Fibroblast of peridontal ligament (primary cell): ENCODE data around the gene PRPF40A.

Source experiments
- DNase-seq: peaks from one replicate; pipeline ENCODE4 v3.0.0-alpha.2; 2010; ENCODE audit errors: extremely low read depth

PRPF40A gene

DNA sequence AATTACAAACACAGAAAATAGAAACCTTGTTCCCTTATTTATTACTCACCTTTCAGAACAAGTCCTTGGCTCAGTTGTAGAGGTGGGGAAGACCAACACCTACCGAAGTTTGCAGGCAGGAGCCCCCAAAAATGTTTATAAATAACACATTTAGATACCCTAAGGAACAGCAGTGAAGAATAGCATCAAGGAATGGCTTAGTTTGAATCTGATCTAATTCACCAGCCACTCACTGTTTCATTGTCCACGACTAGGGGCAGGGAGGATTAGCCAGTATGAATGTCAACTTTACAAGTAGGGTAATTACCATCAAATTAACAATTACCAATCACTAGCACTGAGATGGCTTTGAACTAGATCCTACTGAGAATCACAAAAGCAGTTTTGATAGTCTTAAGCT is 65.4 kb downstream of the PRPF40A start:
- no peak for DNase-seq

DNA sequence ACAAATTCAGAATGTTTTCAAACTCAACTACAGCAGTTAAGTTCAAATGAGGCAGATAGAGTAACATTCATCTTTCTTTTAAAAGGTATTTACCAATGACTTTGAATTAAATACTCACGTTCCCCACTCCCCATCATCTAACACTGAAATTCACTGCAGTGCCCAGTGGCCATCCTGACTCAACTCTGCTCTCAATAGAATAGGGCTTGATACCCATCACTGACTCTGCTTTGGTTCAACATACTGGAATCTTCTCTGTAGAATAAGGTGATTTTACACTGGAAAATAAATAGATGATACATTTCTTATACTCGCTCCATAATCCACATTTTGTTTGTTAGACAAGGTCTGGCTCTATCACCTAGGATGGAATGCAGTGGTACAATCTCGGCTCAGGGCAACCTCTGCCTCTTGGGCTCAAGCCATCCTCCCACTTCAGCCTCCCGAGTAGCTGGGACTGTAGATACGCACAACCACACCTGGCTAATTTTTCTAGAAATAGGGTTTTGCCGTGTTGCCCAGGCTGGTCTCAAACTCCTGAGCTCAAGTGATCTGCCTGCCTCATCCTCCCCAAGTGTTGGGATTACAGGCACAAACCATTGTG is 66.4 kb downstream of the PRPF40A start:
- DNase-seq = no peak

DNA sequence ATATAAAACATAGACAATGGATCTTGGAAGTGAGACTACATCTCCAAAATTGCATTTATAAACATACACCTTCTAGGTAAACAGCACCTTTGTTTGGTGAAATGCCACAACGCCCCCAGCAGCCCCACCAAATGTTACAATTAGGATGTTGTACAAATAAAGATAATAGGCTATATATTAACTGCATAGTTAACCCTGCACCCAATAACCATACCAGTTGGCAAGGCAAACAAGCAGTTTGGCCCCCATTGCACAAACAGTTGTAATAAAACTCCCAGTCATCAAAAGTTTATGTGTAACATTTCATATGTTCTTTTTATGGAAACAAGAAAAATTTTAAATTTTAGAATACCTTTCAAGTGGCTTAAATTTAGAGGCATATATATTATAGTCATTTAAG is 67.3 kb downstream of the PRPF40A start:
- no peak for DNase-seq

DNA sequence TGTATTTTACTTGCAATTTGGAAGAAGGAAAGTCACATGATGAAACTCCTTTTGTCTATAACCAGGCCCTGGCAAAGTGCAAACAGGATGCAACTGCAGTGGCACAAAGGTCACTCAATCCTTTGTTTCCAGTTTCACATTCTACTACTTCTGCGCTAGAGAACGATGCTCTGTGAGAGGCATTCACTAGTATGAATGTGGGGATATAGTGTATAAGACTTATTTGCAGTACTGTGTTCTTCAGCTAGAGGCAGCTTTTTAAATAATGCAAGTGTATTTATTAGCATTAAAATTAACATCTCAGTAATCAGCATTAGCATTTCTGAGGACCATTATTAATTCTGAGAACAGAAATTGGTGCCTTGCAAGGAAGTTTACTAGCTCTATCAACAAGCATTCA is 68.9 kb downstream of the PRPF40A start:
- DNase-seq = peak; percentile 29

DNA sequence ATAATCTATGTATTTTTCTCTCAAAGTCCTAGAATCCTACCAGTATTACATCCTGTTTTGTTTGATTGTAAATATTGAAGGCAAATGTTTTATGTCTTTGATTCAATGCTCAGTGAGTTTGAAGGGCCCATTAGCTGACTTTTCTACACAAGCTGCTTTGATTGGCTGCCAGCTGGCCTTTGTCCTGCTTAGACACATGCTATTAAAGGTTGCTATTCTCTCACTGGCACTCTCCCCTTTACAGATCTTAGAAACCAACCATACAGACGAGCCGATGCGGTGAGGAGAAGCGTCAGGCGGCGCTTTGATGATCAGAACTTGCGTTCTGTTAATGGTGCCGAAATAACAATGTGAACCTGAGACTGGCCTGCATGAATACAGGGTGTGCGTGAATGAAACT is 69.7 kb downstream of the PRPF40A start:
- peak; percentile 61 for DNase-seq

DNA sequence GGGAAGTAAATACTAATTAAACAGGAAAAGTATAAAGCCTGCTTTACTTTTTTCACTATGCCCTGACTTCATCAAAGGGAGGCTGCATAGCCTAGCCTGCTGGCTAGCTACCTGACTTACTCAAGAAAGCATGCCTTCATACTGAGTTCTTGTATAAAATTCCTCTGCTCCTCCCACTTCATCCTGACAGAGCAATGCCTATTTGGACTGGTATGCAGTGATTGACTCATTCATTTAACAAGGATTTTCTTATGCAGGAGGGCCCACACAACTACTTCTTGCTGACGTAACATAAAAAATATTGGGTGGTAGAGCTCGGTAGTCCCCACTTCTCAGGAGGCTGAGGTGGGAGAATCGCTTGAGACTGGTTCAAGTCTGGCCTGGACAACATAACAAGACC is 70.5 kb downstream of the PRPF40A start:
- DNase-seq = peak; percentile 90

DNA sequence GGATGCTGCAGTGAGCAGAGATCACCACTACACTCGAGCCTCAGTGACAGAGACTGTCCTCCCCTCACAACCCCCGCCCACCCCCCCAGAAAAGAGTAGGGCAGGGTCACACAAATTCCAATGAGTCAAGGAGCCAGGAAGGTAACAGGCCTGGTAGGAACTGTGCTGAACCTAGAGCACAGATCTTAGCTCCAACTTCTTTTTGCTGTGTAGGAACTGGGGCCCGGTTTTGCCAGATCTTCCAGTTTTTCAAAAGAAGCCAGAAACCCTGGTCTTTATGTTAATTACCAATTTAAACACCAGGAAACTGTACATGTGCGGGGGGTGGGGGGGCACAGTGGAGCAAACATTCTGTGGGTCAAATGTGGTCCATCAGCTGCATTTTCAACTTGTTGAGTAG is 71.0 kb downstream of the PRPF40A start:
- DNase-seq = no peak

DNA sequence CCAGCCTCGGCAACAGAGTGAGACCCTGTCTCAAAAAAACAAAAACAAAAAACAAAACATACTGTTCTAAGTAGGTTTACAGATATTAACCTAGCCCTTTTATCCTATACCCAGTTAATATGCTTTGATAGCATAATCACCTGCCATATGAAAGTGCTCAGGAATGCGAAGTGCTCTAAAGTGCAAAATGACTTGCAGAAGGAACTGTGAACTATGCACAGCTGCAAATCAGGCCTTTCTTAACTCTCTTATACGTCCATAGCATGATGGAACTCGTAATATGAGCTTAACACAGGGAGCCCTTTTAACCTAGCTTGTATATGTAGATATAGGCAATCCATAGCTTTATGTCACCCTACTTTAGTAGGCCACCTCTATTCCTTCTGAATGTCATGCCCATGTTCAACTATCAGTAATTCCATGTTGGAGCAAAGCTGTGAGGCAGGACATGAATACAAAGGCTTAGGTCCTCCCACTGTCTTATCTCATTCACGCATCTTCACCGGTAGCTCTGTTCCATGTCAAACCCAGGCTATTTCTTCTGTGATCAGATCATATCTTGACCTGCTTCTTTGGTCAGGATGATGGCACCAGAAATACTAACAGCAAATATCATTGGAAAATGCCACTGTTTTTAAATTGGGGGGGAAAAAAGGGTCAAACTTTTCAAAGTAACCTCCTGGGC is 72.9 kb downstream of the PRPF40A start:
- DNase-seq = no peak

DNA sequence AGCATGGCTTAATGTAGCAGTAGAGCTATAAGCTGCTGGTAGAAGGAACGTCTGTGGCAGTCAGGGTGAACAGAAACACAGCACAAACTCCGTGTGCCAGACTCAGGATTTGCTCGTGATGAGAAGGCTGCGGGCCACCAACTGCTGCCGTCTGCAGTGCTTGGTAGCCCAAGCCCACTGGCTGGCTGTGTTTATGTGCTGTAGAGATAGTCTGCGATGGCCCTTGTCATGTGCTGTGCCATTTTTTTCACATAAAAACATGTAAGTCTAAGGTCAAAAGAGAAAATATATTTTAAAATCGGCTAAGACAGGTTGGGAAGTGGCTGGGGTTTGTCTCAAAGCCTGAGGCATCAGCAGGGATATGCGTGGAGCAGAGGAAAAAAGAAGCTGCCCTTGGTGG is 78.7 kb downstream of the PRPF40A start:
- no peak for DNase-seq

DNA sequence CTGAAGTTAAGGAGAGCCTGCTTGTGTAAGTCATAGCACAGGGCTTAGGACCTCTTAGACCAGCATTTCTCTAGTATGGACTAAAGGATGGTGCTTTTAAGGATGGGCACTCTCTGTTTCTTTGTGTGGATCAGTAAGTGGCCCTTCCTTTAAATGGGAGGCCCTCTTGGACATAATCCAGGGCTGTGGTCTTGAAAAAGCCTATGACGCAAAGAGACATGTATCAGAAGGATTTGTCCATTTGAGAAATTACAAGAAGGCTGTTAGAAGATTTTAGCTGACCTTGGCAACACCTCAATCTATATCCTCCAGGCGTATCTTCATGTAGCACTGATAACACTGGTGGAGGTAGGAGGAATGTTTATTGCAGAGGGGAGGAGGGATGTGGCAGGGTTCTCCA is 79.2 kb downstream of the PRPF40A start:
- no peak for DNase-seq

DNA sequence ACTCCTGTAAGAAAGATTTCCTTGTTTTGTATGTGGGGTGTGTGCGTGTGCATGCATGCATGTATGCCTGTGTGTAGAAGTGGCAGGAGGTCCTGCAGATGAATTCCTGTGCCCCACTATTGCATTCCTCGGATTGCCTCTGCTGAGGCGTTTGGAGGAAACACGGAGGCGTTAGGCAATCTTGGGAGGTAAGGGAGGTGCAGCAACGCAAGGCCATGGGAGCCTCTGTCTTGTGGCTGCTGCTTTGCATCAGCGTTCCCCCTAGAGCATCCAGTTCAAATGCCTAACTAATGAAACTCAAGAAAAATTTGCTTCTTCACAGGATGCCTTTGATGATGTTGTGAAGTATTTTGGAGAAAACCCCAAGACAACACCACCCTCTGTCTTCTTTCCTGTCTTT is 80.0 kb downstream of the PRPF40A start:
- no peak for DNase-seq

DNA sequence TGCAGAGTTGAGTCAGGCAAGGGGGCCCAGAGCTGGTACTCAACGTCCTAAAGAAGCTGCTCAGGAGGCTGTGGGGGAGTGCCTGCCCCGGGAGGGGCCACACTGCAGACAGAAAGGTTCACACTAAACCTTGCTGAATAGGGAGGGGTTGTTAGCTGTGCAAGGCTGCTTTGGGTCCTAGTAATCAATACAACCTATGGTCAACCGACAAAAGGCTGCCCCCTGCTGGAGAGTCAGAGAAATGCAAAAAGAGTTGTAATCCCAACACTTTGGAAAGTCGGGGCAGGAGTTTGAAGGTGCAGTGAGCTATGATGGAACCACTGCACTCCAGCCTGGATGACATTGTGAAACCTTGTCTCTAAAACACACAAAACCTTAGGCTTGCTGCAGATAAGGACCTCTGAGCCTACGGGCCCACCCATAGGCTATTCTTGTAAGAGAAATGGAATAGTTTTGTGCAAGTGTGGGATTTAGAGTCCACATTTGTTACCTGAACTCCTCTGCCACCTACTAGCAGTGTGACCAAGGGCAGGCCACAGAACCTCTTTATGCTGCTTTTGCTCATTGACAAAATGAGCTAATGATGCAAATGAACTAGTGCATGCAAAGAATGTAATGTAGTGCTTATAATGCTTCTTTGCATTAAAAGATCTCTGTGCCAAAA is 81.5 kb downstream of the PRPF40A start:
- DNase-seq = peak; percentile 66

DNA sequence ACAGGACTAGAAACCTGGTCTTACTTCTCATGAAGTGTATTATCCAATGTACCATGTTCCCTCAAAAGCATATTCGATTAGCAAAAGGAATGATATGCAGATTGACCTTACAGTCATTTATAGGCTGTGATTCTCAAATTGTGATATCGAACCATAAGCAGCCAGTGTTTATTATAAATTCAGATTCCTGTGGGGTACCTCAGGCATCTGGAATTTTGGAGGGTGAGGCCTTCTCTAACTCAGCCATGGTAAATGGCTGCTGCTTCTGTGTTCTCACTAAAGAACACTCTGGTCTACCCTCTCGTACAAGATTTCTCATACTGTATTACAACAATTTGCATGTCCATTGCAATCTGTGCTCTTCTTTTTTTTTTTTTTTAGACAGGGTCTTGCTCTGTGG is 84.5 kb downstream of the PRPF40A start:
- peak; percentile 23 for DNase-seq

DNA sequence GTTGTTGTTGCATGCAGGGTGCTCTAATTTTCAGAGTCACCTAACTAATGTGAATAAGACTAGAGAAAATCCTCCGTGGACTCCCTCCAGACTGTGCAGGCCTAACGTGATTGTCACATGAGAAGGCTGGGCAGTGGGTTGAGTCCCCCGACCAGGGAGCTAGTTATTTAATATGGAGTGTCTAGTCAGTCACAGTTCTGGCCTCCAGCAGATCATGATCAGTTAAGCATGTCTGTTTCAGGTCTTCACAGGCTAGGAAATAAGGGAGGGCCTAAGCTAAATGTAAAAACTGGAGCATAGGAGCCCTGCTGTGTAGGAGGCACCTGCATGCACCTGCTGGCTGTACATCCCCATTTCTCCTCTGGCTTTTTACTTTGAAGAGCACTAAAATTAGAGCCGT is 86.8 kb downstream of the PRPF40A start:
- no peak for DNase-seq

DNA sequence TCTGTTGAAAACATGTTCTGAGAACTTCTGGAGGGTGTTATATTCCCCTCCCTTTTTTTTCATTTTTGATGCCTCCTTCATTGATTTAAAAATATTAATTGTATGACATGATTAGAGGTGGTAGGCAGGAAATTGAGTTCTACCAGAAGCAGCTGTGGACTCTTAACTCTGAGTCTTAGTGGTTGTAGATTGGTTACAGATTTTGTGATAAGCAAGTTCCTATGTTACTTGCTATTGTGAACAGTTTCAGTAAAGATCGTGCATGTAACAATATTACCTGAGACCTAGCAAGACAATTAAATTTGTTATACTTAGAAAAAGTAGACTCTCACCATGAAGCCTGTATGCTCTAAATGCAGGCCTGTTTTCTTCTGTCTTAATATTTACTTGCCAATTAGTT is 88.1 kb downstream of the PRPF40A start:
- DNase-seq = no peak

DNA sequence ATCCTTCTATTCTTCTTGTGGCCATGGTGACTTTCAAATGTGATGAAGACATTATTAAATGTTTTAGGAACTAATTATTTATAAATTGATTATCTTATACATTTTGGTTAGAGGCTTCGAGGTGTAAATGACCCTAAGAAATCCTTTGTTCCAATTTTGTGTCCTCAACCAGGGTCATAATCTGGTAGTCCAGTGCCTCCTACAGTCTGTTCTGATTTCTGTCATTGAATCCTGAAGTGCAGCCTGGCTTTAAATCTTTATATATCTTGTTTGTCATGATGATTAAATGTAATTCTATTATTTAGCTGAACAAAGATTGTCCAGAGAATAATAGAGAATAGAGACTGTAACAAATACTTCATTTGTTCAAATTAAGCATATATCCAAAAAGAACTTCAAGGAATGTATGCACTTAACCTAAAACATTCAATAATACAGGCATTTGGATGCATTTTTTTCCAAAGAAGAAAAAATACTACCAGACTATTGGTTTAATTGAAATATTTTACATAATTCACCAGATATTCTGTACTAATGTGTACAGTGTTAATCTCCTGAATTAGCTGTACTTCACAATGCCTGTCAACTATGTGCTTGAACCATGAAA is 89.8 kb downstream of the PRPF40A start:
- DNase-seq = peak; percentile 76

DNA sequence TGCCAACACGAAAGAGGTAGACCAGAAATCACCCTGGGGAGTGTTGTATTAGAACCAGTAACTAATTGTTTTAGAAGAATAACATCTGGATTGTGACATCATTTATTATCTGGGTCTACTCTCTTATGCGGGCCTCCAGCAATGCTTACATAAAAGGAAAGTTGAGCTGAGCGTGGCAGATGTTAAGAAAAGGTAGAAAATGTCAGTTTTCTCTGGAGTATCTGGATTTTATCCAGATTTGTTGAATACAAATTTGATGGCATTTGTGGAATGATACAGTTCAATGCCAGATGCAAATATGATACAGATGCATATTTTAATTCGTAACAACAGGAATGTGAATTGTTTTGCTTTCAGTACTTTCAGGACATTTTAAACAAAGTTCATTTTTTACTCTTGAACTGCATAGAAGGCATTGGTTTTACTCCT is 90.3 kb downstream of the PRPF40A start:
- peak; percentile 70 for DNase-seq

DNA sequence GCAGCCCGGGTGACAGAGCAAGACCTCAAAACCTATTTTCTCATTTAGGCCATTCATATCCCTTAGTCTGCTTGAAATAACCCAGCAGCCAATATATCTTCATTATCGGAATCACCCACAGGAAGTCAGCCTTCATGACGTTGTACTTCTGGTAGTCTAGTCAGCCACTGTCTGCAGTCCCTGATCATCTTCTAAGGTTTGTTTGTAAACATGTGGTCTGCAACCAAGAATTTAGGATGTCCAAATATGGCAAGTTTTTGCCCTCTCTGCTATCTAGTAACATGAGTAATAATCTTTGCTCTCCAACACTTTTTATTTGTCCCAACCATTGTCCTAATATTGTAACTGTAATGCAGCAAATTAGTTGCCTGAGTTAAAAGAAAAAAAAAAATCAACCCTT is 92.5 kb downstream of the PRPF40A start:
- DNase-seq = no peak

DNA sequence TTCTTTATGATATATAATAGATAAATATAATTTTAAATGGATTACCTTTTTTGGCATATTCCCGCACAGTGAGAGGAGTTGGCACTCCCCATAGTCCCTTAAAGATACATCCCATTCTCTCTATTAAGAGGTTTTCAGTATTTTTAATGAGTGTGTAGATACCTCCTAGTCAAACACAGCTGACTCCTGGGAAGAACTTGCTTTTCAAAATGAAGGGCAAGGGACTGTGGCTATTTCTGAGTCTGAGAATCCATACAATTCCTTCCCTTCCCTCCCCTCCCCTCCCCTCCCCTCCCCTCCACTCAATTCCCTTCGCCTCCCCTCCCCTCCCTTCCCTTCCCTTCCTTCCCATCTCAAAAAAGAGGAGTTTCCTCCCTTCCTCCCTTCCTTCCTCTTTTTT is 93.5 kb downstream of the PRPF40A start:
- DNase-seq = no peak

DNA sequence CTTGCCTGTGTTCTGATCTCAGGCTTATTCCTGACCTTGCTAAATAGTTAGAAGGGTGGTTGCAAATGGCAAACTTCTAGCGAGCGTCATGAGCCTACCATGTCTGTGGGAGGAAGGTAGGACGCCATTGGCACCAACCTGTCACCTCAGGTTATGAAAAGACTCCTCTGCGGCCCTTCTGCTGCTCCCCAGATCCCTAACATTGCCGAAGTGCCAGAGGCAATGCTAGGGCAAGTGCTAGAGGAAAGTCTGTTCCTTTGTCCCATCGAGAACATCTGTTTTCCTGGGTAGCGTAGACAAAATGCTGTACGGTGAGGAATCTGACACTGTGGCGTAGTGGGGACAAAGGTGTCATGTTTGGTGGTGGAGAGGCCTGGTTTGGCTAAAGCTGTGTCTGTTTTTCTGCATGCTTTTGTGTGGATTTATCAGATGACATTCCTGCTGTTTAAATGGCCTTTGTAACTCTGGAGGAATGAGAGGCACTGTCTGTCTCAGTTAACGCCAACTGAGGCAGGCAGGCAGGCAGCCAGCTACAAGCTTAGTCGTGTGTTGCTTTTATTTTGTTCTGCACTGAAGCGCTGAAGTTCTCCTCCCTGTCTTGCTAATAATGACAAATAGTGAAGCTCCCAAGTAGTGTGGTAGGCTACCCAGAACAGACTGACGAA is 94.1 kb downstream of the PRPF40A start:
- no peak for DNase-seq

DNA sequence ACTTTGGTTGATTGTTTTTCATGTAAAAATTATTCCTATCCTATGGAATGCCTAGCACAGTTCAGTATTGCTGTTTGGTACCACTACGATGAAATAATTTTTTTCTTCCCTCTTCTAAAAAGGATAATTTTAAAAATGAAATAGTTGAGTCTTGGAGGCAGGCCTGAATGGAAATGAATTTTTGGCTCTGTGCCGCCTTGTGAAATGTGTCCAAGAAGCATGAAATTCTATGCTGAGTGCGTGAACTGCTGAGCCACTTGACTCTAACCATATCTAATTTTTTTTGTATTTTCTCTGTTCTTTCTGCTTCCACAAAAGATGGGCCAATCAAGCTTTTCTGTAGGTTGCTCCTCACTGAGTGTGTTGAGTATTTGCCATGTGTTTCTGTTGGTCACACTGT is 95.0 kb downstream of the PRPF40A start:
- DNase-seq = no peak

DNA sequence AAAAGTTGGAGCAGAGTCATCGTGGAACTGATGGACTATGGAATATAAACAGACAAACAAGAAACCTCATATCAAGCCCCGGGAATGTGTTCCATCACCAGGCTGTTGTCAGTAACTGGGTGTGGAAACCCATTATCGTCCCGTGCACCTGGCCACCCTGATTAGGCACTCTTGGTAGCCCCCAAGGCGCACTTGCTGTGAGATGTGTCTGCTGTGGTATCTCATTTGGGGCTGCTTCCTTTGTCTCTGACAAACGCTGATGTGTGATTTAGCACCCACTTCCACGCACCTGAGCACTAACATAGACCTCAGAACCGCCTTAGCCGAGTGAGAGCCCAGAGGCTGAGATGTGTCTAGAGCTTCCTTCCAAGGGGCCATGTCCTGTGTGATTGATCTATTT is 96.3 kb downstream of the PRPF40A start:
- no peak for DNase-seq
